Glomerular visceral epithelial cell (primary cell): ENCODE measurements around the gene TACC2.
"Not testable (repeated sequence)": the region's sequence is repeated elsewhere in the genome, so short reads cannot be mapped to it uniquely, and the experiment has no call there.

ENCODE experiments used
- DNase-seq: peaks from one replicate; pipeline ENCODE4 v3.0.0-alpha.2; 2016; ENCODE audit errors: extremely low spot score

TACC2 gene

DNA sequence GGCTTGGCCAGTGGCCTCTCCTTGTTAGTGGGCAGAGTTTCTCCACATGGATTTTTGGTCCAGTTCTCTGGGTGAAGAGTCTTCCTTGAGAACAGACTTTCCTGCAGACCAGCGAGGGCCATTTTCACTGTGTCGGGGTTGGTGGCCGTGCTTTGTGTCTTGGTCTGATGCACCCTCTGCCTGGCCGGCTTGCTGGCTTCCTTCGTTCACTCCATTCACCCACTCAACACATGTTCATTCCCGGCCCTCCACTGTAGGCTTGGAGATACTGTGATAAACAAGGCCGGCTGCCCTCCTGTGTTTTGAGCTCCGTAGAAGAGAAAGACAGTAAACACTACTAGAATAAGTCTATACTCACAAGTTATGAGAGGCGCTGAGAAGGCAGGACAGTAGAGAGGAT is 205.3 kb downstream of the TACC2 start:
- no peak for DNase-seq

DNA sequence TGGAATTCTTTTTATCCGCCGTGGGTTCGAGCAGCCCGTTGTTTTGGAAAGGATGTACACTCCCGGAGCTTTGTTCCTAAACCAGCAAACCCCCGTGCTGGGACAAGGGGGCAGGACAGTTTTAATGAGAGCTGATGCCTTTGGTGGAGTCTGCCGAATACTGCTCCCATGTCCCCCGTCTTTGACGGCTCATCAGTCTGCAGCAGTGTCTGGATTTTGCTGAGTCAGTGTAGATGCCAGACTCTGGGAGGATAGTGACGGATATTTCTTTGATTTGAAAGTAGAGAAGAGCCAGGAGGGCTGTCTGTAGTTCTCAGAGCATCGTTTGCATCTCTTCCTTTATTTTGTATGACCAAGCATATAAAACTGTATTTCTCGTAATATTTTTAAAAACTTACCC is 207.3 kb downstream of the TACC2 start:
- DNase-seq: no peak

DNA sequence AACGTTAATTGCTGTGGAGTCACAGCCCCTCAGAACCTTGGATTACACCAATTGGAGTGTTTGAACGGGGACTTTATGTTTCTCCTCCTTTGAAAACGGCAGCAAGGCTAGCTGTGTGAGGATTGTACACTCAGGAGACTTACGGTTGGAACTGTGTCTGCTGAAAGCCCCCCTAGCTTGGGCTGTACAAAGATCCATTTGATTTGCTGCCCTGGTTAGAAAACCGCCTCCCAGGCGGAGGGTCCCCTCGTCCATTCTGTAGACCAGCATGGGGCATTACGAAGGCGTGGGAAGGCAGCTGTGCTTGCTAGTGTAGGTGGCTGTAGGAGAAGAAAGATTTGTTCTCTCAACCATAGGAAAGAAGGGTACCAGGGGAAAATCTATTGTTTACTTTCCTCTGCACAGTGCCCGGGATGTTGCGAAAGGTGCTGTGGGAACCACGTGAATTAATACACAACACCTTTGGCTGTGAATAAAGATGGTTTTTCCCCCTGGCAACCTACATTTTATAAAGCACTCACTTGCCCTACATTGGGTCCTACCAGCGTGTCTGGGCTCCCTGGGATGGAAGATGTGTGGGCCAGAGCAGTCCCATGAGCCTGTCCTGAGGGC is 208.8 kb downstream of the TACC2 start:
- no peak for DNase-seq

GRCh38 chr10:122198631-122199030 is 209.7 kb downstream of the TACC2 start:
- DNase-seq: no peak

GRCh38 chr10:122199070-122199469 is 210.1 kb downstream of the TACC2 start:
- DNase-seq: no peak

DNA sequence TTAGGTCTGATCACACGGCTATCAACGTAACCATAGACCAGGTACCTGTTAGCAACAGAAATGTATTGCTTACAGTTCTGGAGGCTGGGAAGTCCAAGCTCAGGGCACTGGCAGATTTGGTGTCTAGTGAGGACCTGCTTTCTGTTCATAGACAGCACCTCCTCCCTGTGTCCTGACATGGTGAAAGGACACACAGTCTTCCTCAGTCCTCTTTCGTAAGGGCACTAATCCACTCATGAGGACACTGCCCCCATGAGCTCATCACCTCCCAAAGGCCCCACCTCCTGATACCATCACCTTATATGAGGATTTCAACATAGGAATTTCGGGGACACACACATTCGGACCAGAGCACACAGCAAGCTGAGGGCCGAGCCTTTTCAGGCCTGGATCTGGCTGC is 210.7 kb downstream of the TACC2 start:
- no peak for DNase-seq

DNA sequence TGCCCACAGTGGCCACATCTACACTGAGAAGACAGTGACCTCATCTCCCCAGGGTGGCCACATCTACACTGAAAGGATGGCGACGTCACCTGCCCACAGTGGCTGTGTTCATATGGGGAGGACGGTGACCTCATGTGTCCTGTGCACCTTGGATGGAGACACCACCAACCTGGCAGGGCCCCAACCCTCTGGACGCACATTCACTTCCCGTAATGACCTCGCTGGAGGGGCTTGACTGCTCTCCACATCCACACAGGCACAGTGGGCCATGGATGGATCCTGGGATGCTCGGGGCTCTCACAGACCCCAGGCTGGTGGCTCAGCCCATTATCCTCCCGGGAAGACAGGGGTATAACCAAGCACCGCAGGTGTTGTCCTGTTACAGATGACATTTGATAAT is 212.4 kb downstream of the TACC2 start:
- DNase-seq: no peak

- not testable (repeated sequence) for DNase-seq
These were observed 214.2 kb downstream of the TACC2 start for GRCh38 chr10:122203180-122203579.

DNA sequence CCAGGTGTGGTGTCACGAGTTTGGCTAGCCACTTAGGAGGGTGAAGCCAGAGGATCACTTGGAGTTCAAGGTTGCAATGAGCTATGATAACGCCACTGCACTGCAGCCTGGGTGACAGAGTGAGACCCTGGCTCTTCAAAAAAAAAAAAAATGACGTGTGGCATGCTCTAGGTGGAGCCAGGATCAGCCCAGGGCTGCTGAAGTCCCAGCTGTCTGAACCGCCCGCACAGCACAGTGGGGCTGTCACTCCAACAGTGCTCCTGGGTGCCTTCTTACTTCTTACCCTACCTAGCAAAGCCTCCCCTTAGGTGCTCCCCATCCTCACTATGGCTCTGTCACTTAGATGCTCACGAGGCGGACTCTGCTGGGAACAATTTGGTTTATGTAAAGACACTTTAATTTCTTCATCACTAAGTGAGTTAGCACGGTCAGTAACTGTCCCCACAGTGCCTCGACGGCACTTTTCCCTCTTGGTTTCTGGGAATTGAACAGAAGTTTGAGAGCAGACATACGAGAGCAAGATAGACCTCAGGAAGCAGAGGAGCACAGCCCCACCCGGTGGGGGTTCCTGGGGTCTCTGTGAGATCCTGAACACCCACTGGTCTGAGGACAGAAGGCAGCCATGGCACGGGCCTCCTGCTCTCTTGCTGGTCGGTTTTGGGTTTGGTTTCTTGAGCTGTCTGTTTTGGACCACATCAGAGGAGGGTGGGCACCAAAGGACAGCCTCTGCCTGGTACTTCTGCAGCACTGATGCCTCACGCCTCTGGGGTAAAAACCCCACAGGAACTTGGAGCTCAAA is 215.9 kb downstream of the TACC2 start:
- DNase-seq: no peak

GRCh38 chr10:122206471-122207065 is 217.6 kb downstream of the TACC2 start:
- DNase-seq: no peak

DNA sequence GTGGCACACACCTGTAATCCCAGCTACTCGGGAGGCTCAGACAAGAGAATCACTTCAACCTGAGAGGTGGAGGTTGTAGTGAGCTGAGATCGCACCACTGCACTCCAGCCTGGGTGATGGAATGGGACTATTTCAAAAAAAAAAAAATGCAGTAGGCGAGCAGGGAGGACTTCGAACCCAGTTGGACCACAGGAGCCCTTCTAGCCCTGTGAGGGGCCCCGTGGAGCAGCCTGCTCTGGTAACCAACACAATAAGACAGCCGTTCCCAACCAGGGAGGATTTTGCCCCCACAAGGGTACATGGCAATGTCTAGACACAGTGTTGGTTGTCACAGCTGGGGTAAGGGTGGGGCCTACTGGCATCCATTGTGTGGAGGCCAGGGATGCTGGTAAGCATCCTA is 218.2 kb downstream of the TACC2 start:
- no peak for DNase-seq

- no peak for DNase-seq
These were observed 218.6 kb downstream of the TACC2 start for GRCh38 chr10:122207596-122207995.

GRCh38 chr10:122208571-122209430 is 219.8 kb downstream of the TACC2 start:
- no peak for DNase-seq

GRCh38 chr10:122210481-122211265 is 221.7 kb downstream of the TACC2 start:
- DNase-seq: no peak

DNA sequence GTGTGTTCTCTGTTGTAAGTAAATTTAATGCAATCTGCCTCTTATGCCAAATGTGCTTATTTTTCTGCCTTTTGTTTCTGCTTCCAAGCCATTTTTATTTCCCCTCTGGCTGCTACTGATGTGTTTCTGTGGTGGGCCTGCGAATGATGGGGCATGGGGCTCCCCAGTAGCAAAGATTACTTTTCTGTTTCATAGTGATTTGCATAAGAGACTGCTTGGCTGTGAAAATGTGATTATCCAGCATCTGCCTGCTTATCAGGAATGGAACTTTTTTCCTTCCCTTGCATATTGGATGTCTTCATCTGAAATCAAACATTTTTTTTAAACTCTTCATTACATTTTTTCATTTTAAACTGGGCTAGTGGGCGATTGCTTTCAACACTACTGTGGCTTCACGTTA is 224.4 kb downstream of the TACC2 start:
- DNase-seq: no peak

DNA sequence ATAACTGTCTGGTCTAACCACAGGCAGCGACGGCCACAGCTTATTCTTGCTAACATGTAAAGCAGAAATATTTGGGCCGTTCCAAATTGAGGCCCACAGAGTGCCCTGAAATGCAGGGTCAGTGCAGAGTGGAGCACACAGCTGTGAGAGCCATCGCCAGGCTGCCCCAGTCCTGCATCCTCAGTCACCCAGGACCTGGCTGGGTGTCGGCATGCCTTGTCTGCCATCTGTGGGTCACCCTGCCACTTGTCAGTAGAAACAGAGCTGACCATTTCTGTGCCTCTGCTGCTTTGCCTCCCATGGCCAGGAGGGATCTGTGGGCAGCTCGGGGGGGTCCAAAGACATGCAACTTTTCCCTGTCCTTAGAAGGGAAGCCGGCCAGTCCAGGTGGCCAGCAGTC is 224.8 kb downstream of the TACC2 start:
- no peak for DNase-seq

DNA sequence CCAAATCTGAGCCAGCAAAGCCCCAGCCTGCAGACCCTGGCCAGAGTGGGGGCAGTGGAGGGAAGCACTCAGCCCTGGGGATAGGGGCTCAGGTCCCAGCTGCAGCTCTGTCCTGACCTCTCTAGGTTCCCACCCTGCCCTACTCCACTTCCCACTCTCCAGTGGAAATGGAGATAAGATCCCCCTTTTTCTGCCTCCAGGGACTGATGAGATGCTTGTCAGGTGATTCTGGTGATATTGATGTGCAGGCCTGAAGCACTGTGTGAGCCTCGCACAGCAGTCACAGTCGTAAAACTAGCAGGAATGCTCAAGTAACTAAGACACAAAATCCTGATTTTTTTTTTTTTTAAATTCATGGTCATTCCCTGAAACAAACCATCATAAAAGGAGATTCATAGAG is 227.1 kb downstream of the TACC2 start:
- no peak for DNase-seq

DNA sequence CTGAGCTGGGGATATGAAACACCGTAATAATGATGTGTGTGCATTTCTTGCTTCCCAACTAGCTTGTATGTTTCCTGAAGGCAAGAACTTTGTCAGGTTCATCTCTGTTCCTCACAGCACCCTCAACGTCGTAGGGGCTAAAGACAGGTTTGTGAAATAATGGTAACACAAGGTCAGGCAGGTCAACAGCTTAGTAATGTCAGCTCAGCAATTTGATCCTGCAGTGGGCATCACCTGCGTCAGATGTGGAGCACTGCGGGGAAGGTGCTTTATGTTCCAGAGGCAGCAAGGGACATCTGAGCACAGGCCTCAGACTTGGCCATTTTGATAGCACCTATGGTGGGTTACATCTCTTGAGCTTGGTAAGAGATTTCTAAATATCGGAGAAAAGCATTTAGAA is 230.4 kb downstream of the TACC2 start:
- DNase-seq: no peak

GRCh38 chr10:122220736-122221135 is 231.8 kb downstream of the TACC2 start:
- no peak for DNase-seq

DNA sequence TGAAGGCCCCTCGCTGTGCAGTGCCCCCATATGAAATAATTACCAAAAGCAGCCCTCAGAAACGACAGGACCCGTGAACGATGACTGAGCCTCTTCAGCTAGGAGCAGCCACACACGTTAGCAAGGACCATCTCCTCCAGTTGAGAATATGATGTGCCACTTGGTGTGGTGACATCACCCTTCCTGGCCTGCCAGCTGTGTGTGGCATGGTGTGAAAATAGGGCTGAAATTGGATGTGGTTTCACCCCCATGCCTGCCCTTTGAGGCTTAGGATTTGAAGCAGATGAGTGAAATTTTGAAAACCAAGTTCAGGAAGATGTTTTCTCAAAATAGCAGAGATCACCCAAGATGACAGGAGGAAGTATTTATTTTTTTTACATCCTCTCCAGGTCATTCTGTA is 233.0 kb downstream of the TACC2 start:
- peak; percentile 13 for DNase-seq

- DNase-seq: no peak
These were observed 233.7 kb downstream of the TACC2 start for GRCh38 chr10:122222638-122223037.
